ENCODE measurements around the gene WNK4. TPM values are rescaled to one million over a fixed set of nuclear protein-coding genes. Genes with fewer than 3 reads are reported as not detected.

The WNK4 gene
- total and polyA plus RNA-seq, 2 experiments from 2014 or later = 0.10 to 0.65 TPM

DNA sequence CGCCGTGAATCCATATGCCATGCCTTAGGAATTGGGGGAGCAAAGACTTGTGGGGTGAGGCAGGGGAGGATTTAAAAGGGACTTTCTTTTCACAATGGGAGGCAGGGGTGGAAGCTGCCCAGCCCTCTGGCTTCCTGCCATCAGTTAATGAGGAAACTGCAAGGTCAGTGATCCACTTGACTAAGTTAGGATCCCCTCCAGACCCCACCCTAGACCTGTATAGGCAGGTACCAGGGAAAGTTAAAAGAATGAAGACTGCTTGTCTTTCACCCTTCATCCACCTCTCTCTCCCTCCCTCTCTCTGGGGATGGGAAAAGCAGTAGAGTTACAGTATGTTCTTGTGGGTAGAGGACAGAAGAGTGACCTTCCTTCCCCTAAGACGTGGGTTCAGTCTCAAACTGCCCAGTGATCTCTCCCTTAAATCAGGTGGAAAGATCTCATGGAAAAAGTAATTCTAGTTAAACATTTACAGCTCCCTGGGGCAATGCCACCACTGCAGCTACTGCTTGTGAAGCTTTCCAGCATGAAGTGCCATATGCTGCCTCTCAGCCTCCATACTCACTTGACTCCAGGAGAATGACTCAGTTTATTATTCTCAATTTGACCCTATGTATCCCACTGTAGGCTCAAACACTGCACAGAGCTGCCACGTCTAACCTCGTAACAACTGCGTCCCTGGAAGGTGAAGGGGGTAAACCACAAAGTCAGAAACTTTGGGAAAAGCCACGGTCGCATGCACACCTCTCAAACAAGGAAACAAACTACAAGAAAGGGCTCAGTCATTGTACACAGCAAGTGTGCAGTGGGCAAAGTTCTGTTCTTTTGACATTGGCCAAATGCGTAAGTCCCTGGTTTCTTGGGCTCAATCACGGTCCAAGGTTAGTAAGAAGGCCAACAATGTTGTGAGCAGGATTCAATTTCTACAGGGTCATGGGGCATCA is 16.9 kb downstream of the WNK4 start:
- H3K4me2 ChIP-seq = peak overlapping the region; percentile 80
- H3K4me1 ChIP-seq (ENCODE audit: insufficient read depth) = peaks cover 6% of the 10 kb centered on the region; the same call in 1 of the 2 replicates
- H3K9me3 Mint-ChIP-seq = peaks cover 14% of the 10 kb centered on the region
- TF ChIP-seq ZNF114 (CRISPR knock-in tag; IDR thresholded peaks at IDR 0.05) (no peak), CREB1 (CRISPR knock-in tag; IDR thresholded peaks at IDR 0.05; ENCODE audit: low read depth) (no peak), ZNF331 (CRISPR knock-in tag; IDR thresholded peaks at IDR 0.05; ENCODE audit: low read depth) (no peak), POLR2AphosphoS5 (IDR thresholded peaks at IDR 0.05; ENCODE audit: low read depth) (no peak), EZH2 (IDR thresholded peaks at IDR 0.05; ENCODE audit: low read depth, unreplicated experiment) (no peak), STAT1 (IDR thresholded peaks at IDR 0.05; ENCODE audit: unreplicated experiment) (no peak), NANOG (IDR thresholded peaks at IDR 0.05; ENCODE audit: borderline replicate concordance) (no peak), JUNB (IDR thresholded peaks at IDR 0.05; ENCODE audit: unreplicated experiment) (no peak), EZH2phosphoT487 (IDR thresholded peaks at IDR 0.05; ENCODE audit: unreplicated experiment) (no peak)
- TF ChIP-seq, protein P1, sequence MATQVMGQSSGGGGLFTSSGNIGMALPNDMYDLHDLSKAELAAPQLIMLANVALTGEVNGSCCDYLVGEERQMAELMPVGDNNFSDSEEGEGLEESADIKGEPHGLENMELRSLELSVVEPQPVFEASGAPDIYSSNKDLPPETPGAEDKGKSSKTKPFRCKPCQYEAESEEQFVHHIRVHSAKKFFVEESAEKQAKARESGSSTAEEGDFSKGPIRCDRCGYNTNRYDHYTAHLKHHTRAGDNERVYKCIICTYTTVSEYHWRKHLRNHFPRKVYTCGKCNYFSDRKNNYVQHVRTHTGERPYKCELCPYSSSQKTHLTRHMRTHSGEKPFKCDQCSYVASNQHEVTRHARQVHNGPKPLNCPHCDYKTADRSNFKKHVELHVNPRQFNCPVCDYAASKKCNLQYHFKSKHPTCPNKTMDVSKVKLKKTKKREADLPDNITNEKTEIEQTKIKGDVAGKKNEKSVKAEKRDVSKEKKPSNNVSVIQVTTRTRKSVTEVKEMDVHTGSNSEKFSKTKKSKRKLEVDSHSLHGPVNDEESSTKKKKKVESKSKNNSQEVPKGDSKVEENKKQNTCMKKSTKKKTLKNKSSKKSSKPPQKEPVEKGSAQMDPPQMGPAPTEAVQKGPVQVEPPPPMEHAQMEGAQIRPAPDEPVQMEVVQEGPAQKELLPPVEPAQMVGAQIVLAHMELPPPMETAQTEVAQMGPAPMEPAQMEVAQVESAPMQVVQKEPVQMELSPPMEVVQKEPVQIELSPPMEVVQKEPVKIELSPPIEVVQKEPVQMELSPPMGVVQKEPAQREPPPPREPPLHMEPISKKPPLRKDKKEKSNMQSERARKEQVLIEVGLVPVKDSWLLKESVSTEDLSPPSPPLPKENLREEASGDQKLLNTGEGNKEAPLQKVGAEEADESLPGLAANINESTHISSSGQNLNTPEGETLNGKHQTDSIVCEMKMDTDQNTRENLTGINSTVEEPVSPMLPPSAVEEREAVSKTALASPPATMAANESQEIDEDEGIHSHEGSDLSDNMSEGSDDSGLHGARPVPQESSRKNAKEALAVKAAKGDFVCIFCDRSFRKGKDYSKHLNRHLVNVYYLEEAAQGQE (IDR thresholded peaks at IDR 0.05; ENCODE audit: unreplicated experiment) = no peak
- TF ChIP-seq, protein P2, sequence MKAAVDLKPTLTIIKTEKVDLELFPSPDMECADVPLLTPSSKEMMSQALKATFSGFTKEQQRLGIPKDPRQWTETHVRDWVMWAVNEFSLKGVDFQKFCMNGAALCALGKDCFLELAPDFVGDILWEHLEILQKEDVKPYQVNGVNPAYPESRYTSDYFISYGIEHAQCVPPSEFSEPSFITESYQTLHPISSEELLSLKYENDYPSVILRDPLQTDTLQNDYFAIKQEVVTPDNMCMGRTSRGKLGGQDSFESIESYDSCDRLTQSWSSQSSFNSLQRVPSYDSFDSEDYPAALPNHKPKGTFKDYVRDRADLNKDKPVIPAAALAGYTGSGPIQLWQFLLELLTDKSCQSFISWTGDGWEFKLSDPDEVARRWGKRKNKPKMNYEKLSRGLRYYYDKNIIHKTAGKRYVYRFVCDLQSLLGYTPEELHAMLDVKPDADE (IDR thresholded peaks at IDR 0.05) = no peak
- TF ChIP-seq, protein P3, sequence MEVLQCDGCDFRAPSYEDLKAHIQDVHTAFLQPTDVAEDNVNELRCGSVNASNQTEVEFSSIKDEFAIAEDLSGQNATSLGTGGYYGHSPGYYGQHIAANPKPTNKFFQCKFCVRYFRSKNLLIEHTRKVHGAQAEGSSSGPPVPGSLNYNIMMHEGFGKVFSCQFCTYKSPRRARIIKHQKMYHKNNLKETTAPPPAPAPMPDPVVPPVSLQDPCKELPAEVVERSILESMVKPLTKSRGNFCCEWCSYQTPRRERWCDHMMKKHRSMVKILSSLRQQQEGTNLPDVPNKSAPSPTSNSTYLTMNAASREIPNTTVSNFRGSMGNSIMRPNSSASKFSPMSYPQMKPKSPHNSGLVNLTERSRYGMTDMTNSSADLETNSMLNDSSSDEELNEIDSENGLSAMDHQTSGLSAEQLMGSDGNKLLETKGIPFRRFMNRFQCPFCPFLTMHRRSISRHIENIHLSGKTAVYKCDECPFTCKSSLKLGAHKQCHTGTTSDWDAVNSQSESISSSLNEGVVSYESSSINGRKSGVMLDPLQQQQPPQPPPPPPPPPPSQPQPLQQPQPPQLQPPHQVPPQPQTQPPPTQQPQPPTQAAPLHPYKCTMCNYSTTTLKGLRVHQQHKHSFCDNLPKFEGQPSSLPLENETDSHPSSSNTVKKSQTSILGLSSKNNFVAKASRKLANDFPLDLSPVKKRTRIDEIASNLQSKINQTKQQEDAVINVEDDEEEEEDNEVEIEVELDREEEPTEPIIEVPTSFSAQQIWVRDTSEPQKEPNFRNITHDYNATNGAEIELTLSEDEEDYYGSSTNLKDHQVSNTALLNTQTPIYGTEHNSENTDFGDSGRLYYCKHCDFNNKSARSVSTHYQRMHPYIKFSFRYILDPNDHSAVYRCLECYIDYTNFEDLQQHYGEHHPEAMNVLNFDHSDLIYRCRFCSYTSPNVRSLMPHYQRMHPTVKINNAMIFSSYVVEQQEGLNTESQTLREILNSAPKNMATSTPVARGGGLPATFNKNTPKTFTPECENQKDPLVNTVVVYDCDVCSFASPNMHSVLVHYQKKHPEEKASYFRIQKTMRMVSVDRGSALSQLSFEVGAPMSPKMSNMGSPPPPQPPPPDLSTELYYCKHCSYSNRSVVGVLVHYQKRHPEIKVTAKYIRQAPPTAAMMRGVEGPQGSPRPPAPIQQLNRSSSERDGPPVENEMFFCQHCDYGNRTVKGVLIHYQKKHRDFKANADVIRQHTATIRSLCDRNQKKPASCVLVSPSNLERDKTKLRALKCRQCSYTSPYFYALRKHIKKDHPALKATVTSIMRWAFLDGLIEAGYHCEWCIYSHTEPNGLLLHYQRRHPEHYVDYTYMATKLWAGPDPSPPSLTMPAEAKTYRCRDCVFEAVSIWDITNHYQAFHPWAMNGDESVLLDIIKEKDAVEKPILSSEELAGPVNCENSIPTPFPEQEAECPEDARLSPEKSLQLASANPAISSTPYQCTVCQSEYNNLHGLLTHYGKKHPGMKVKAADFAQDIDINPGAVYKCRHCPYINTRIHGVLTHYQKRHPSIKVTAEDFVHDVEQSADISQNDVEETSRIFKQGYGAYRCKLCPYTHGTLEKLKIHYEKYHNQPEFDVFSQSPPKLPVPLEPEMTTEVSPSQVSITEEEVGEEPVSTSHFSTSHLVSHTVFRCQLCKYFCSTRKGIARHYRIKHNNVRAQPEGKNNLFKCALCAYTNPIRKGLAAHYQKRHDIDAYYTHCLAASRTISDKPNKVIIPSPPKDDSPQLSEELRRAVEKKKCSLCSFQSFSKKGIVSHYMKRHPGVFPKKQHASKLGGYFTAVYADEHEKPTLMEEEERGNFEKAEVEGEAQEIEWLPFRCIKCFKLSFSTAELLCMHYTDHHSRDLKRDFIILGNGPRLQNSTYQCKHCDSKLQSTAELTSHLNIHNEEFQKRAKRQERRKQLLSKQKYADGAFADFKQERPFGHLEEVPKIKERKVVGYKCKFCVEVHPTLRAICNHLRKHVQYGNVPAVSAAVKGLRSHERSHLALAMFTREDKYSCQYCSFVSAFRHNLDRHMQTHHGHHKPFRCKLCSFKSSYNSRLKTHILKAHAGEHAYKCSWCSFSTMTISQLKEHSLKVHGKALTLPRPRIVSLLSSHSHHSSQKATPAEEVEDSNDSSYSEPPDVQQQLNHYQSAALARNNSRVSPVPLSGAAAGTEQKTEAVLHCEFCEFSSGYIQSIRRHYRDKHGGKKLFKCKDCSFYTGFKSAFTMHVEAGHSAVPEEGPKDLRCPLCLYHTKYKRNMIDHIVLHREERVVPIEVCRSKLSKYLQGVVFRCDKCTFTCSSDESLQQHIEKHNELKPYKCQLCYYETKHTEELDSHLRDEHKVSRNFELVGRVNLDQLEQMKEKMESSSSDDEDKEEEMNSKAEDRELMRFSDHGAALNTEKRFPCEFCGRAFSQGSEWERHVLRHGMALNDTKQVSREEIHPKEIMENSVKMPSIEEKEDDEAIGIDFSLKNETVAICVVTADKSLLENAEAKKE (CRISPR knock-in tag; IDR thresholded peaks at IDR 0.05) = no peak
- TF ChIP-seq, protein P4, sequence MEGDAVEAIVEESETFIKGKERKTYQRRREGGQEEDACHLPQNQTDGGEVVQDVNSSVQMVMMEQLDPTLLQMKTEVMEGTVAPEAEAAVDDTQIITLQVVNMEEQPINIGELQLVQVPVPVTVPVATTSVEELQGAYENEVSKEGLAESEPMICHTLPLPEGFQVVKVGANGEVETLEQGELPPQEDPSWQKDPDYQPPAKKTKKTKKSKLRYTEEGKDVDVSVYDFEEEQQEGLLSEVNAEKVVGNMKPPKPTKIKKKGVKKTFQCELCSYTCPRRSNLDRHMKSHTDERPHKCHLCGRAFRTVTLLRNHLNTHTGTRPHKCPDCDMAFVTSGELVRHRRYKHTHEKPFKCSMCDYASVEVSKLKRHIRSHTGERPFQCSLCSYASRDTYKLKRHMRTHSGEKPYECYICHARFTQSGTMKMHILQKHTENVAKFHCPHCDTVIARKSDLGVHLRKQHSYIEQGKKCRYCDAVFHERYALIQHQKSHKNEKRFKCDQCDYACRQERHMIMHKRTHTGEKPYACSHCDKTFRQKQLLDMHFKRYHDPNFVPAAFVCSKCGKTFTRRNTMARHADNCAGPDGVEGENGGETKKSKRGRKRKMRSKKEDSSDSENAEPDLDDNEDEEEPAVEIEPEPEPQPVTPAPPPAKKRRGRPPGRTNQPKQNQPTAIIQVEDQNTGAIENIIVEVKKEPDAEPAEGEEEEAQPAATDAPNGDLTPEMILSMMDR (conservative IDR thresholded peaks at IDR 0.05; ENCODE audit: low read depth in 2 of 2) = no peak
- peaks cover 19% of the 10 kb centered on the region for H3K27me3 Mint-ChIP-seq (ENCODE audit: insufficient read depth, low read depth, poor library complexity)
- no peak overlapping the region for H2AFZ ChIP-seq
- H3K79me2 ChIP-seq (replicated peaks; ENCODE audit: insufficient read depth) = peaks cover 8% of the 10 kb centered on the region
- H3K4me3 Mint-ChIP-seq = peak overlapping the region; percentile 94
- no peaks in the 10 kb centered on the region for H3F3A ChIP-seq (replicated peaks; ENCODE audit: low read depth)
- no peak overlapping the region for H3K27ac ChIP-seq (ENCODE audit: low read depth)
- H3K27me3 ChIP-seq (ENCODE audit: insufficient read depth) = peaks cover 18% of the 10 kb centered on the region
- H3K4me1 Mint-ChIP-seq = peaks cover 5% of the 10 kb centered on the region; the same call in 1 of the 3 replicates
- DNase-seq (ENCODE audit: low spot score) (no peak), ATAC-seq (no peak)
- peak overlapping the region; percentile 90 for H3K4me3 ChIP-seq
- no peaks in the 10 kb centered on the region for H4K20me1 ChIP-seq (replicated peaks; ENCODE audit: insufficient read depth)
- no peak overlapping the region for H3K27ac Mint-ChIP-seq
- H3K9me2 ChIP-seq (ENCODE audit: insufficient read depth) = no peaks in the 10 kb centered on the region
- peaks cover 13% of the 10 kb centered on the region for H3K36me3 Mint-ChIP-seq (ENCODE audit: low read depth)
- H3K36me3 ChIP-seq (ENCODE audit: insufficient read depth) = no peaks in the 10 kb centered on the region

All from GM23338 (cell line).